ENCODE results near the gene HYAL2. TPM values are rescaled to one million over a fixed set of nuclear protein-coding genes. Genes with fewer than 3 reads are reported as not detected.

HYAL2 gene
- total and polyA plus RNA-seq, 2 of the 8 experiments (the other 6 are each of a cell fraction or from before 2014, with no cell fraction given): 51.9 to 176 TPM

- Histone ChIP-seq H4K8ac (ENCODE audit: extremely low read depth, insufficient read depth, low read length) (no peak overlapping the region; the same call in 1 of the 2 replicates), H3K56ac (replicated peaks; ENCODE audit: insufficient read length, low read depth, low read length) (no peak overlapping the region), H4K20me1 (replicated peaks in 1 of 2; ENCODE audit: control insufficient read depth in 1 of 2, insufficient read depth in 2 of 2, low read length in 2 of 2) (peaks cover 0 to 4% of the 10 kb centered on the region in 2 experiments), H3K27ac (ENCODE audit: low read depth, low read length) (no peak overlapping the region), H3K79me1 (ENCODE audit: low read depth, low read length) (no peaks in the 10 kb centered on the region), H4K91ac (replicated peaks; ENCODE audit: insufficient read length, low read length) (no peak overlapping the region), H3K14ac (ENCODE audit: insufficient read length) (no peak overlapping the region), H3K79me2 (ENCODE audit: control insufficient read depth in 1 of 2, insufficient read depth in 2 of 2, low read length in 2 of 2) (peaks cover 0 to 2% of the 10 kb centered on the region in 2 experiments; a peak in 1 of 4 replicates), H3K36me3 (ENCODE audit: control insufficient read depth in 2 of 4, insufficient read depth in 4 of 4, low read length in 3 of 4) (no peaks in the 10 kb centered on the region), H3K4me2 (ENCODE audit: insufficient read depth in 1 of 2, low read depth in 2 of 2, low read length in 2 of 2) (peak overlapping the region; percentile 65 to 87; a peak in 2 of 4 replicates), H3K27me3 (replicated peaks in 1 of 4; ENCODE audit: control insufficient read depth in 3 of 4, extremely low read depth in 1 of 4, insufficient read depth in 3 of 4, low read length in 3 of 4) (peaks cover 23 to 68% (median 54%) of the 10 kb centered on the region in 4 experiments), H3K4me3 (ENCODE audit: extremely low read depth in 1 of 4, insufficient read depth in 2 of 4, low read depth in 3 of 4, low read length in 4 of 4) (peak overlapping the region in 1 of 4 experiments; percentile 63; a peak in 1 of 8 replicates), H3K23ac (ENCODE audit: insufficient read length) (no peak overlapping the region), H3K4me1 (replicated peaks in 1 of 4; ENCODE audit: control insufficient read depth in 3 of 4, insufficient read depth in 4 of 4, low read length in 3 of 4) (peaks cover 0 to 19% (median 14%) of the 10 kb centered on the region in 4 experiments; a peak in 5 of 7 replicates), H2BK5ac (ENCODE audit: low read depth, low read length) (no peak overlapping the region), H2BK15ac (ENCODE audit: low read length) (peak overlapping the region; percentile 98), H2AFZ (ENCODE audit: low read length) (no peak overlapping the region), H2AK5ac (ENCODE audit: low read depth, low read length) (no peak overlapping the region), H4K5ac (ENCODE audit: insufficient read length, low read depth, low read length) (no peak overlapping the region), H2BK120ac (replicated peaks; ENCODE audit: low read depth, low read length) (no peak overlapping the region), H3K9me3 (ENCODE audit: insufficient read depth in 2 of 2, low read depth in 1 of 2, low read length in 1 of 2) (no peaks in the 10 kb centered on the region), H3K9ac (replicated peaks in 1 of 4; ENCODE audit: extremely low read depth in 1 of 4, low read depth in 3 of 4, low read length in 3 of 4) (no peak overlapping the region), H3K23me2 (ENCODE audit: low read depth, low read length) (peaks cover 21% of the 10 kb centered on the region), H3K18ac (ENCODE audit: extremely low read depth, low read length) (peak overlapping the region; percentile 75; the same call in 1 of the 2 replicates), H2BK12ac (ENCODE audit: low read depth, low read length) (peak overlapping the region; percentile 68; the same call in 1 of the 2 replicates), H2BK20ac (ENCODE audit: low read length) (no peak overlapping the region), H3K4ac (replicated peaks; ENCODE audit: insufficient read length, low read depth, low read length) (no peak overlapping the region)
- POLR2A ChIA-PET (ENCODE audit: partially characterized antibody): interaction anchor here (0.8 to 3.3 kb wide), 4 partner anchors 11 to 19 kb away, joined by 3 to 17 read pairs (median 4); partner anchors contain the start of genes HYAL2 and TUSC2
- no peak for DNase-seq (ENCODE audit: low read depth in 1 of 2, low spot score in 2 of 2)
- CTCF ChIA-PET (ENCODE audit: partially characterized antibody): interaction anchor here (0.8 to 10.0 kb wide), 9 partner anchors 9 to 210 kb away, joined by 3 to 84 read pairs (median 3); no protein-coding TSS in a partner anchor
- FAIRE-seq: no peak
- WGBS, 2 experiments (ENCODE audit: extremely low coverage in 1 of 2, insufficient coverage in 1 of 2, insufficient read length in 1 of 2, insufficient replicate concordance in 2 of 2, low coverage in 1 of 2, low lambda C conversion rate in 2 of 2, missing lambda C conversion rate in 1 of 2): 93% methylated on average over 9 of the region's 9 CpGs; no CpG with 5 or more reads in 1 of the 2 experiments
- TF ChIP-seq POU5F1 (IDR thresholded peaks at IDR 0.05; ENCODE audit: low read depth, low read length): no peak
- no peak for TF ChIP-seq GABPA (IDR thresholded peaks at IDR 0.05; ENCODE audit: borderline replicate concordance, insufficient read depth, low read length)
- no peak for TF ChIP-seq TEAD4 (IDR thresholded peaks at IDR 0.05; ENCODE audit: low read depth, low read length)
- no peak for TF ChIP-seq EZH2 (IDR thresholded peaks at IDR 0.05; ENCODE audit: low read depth, low read length, severe bottlenecking)
- TF ChIP-seq SIX5 (IDR thresholded peaks at IDR 0.05; ENCODE audit: low read depth, low read length): no peak
- no peak for TF ChIP-seq CHD1 (IDR thresholded peaks at IDR 0.05; ENCODE audit: low read depth, low read length)
- no peak for TF ChIP-seq SRF (IDR thresholded peaks at IDR 0.05; ENCODE audit: low read depth, low read length)
- no peak for TF ChIP-seq BACH1 (IDR thresholded peaks at IDR 0.05; ENCODE audit: low read length)
- no peak for TF ChIP-seq PHF8 (conservative IDR thresholded peaks at IDR 0.05; ENCODE audit: low read depth, low read length)
- no peak for TF ChIP-seq CHD2 (IDR thresholded peaks at IDR 0.05; ENCODE audit: low read length)
- TF ChIP-seq, protein P1, sequence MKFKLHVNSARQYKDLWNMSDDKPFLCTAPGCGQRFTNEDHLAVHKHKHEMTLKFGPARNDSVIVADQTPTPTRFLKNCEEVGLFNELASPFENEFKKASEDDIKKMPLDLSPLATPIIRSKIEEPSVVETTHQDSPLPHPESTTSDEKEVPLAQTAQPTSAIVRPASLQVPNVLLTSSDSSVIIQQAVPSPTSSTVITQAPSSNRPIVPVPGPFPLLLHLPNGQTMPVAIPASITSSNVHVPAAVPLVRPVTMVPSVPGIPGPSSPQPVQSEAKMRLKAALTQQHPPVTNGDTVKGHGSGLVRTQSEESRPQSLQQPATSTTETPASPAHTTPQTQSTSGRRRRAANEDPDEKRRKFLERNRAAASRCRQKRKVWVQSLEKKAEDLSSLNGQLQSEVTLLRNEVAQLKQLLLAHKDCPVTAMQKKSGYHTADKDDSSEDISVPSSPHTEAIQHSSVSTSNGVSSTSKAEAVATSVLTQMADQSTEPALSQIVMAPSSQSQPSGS (IDR thresholded peaks at IDR 0.05; ENCODE audit: low read length): no peak
- no peak for TF ChIP-seq MAX (IDR thresholded peaks at IDR 0.05)
These were observed 19.0 kb upstream of the HYAL2 start for GRCh38 chr3:50341537-50341936.
